AG04450 (cell line): ENCODE measurements around the gene ADAM22. TPM values are rescaled to one million over a fixed set of nuclear protein-coding genes. Genes with fewer than 3 reads are reported as not detected.

Source experiments
- CTCF ChIA-PET: fragments of 300-600, 350-600 bp; formaldehyde crosslinking; extraction: SDS; loops from one replicate; lab custom pipeline; 2022; ENCODE audit warnings: antibody characterized with exemption, inconsistent platforms; lab: Charles Lee
- POLR2A ChIA-PET: fragments of 350-600 bp; formaldehyde crosslinking; extraction: SDS; loops from one replicate; lab custom pipeline; 2021; ENCODE audit warnings: antibody characterized with exemption, inconsistent platforms; lab: Yijun Ruan, JAX
- DNase-seq: peaks from one replicate; pipeline ENCODE4 v3.0.0-alpha.2; 2011; ENCODE audit warnings: low read depth, low spot score
- H3K27ac ChIP-seq: one replicate; pipeline ENCODE4 v1.5.1; 2012; ENCODE audit warnings: low read depth, low read length, control low read depth
- H3K27me3 ChIP-seq: one replicate; pipeline ENCODE4 v1.6.0; 2012; ENCODE audit warnings: low read length; ENCODE audit not compliant: control insufficient read depth, insufficient read depth
- H3K4me3 ChIP-seq: 2 replicates; pipeline ENCODE4 v1.5.1; 2011; ENCODE audit warnings: mild to moderate bottlenecking, low read depth, low read length, control low read depth
- H3K9me3 ChIP-seq: 2 replicates; pipeline ENCODE4 v1.5.1; 2012; ENCODE audit warnings: low read length; ENCODE audit not compliant: control insufficient read depth, insufficient read depth
- CTCF ChIP-seq: IDR thresholded peaks from 2 replicates; pipeline ENCODE4 v1.5.1; 2011; ENCODE audit warnings: low read depth, low read length, control low read depth, inconsistent platforms
- polyA plus RNA-seq: library from polyadenylated mRNA; depleted of rRNA; stranded (reverse); fragments of >200 nt; gene quantifications from 2 replicates; pipeline ENCODE4 v1.2.3, GENCODE V29; 2011

The ADAM22 gene
- polyA plus RNA-seq, 1 experiment: 0.33 TPM

GRCh38 chr7:88203401-88203800 is 269.4 kb downstream of the ADAM22 start:
- no peak for TF ChIP-seq CTCF
- ChIA-PET CTCF (interaction anchor here (0.8 kb wide), 1 partner anchor 17 kb away, joined by 3 read pairs; no protein-coding TSS in a partner anchor), POLR2A (no interaction called here)
- Histone ChIP-seq H3K4me3 (no peak overlapping the region), H3K27ac (no peak overlapping the region), H3K27me3 (no peaks in the 10 kb centered on the region), H3K9me3 (no peaks in the 10 kb centered on the region)
- DNase-seq: no peak

- Histone ChIP-seq H3K27ac (no peak overlapping the region), H3K9me3 (no peaks in the 10 kb centered on the region), H3K4me3 (no peak overlapping the region), H3K27me3 (no peaks in the 10 kb centered on the region)
- ChIA-PET CTCF (interaction anchor here (1.9 to 2.0 kb wide), 2 partner anchors 15 to 35 kb away, joined by 6 to 7 read pairs; partner anchors contain the start of gene SRI), POLR2A (interaction anchor here (0.6 kb wide), 1 partner anchor 22 kb away, joined by 3 read pairs; no protein-coding TSS in a partner anchor)
- no peak for TF ChIP-seq CTCF
- DNase-seq: no peak
Measured at GRCh38 chr7:88204525-88205110, 270.6 kb downstream of the ADAM22 start.

GRCh38 chr7:88205179-88205578 is 271.1 kb downstream of the ADAM22 start:
- no peak for TF ChIP-seq CTCF
- H3K27me3 ChIP-seq: no peaks in the 10 kb centered on the region
- no peaks in the 10 kb centered on the region for H3K9me3 ChIP-seq
- H3K4me3 ChIP-seq: no peak overlapping the region
- POLR2A ChIA-PET: no interaction called here
- no peak overlapping the region for H3K27ac ChIP-seq
- CTCF ChIA-PET: interaction anchor here (1.9 to 2.0 kb wide), 2 partner anchors 15 to 35 kb away, joined by 6 to 7 read pairs; partner anchors contain the start of gene SRI
- no peak for DNase-seq

GRCh38 chr7:88206254-88206653 is 272.2 kb downstream of the ADAM22 start:
- Histone ChIP-seq H3K27me3 (no peaks in the 10 kb centered on the region), H3K27ac (no peak overlapping the region), H3K4me3 (no peak overlapping the region), H3K9me3 (no peaks in the 10 kb centered on the region)
- CTCF ChIA-PET: interaction anchor here (1.2 to 2.0 kb wide), 3 partner anchors 9 to 36 kb away, joined by 4 to 7 read pairs (median 6); partner anchors contain the start of gene SRI
- no peak for TF ChIP-seq CTCF
- DNase-seq: no peak
- POLR2A ChIA-PET: no interaction called here

GRCh38 chr7:88208521-88208920 is 274.5 kb downstream of the ADAM22 start:
- H3K27me3 ChIP-seq: no peaks in the 10 kb centered on the region
- H3K4me3 ChIP-seq: no peak overlapping the region
- H3K9me3 ChIP-seq: no peaks in the 10 kb centered on the region
- no peak for TF ChIP-seq CTCF
- no peak overlapping the region for H3K27ac ChIP-seq
- no peak for DNase-seq
- ChIA-PET CTCF (interaction anchor here (1.3 to 1.7 kb wide), 2 partner anchors 9 to 12 kb away, joined by 5 to 7 read pairs; no protein-coding TSS in a partner anchor), POLR2A (interaction anchor here (0.6 kb wide), 1 partner anchor 12 kb away, joined by 4 read pairs; no protein-coding TSS in a partner anchor)
